Upper lobe of right lung (tissue), 1 donor: ENCODE measurements around the gene PRL. TPM values are rescaled to one million over a fixed set of nuclear protein-coding genes. Genes with fewer than 3 reads are reported as not detected.

Experiments used
- ATAC-seq: fragments of 200-7000 bp; cut with Tn5 transposase; one replicate; pipeline ENCODE4 v1.9.1; 2020; ENCODE audit warnings: mild to moderate bottlenecking, moderate library complexity
- DNase-seq: peaks from one replicate; pipeline ENCODE4 v3.0.0-alpha.2; 2020
- H3K27ac ChIP-seq: fragments of 200-600 bp; one replicate; pipeline ENCODE4 v1.8.0; 2022
- H3K27me3 ChIP-seq: fragments of 200-600 bp; one replicate; pipeline ENCODE4 v1.8.0; 2022; ENCODE audit warnings: mild to moderate bottlenecking
- H3K36me3 ChIP-seq: fragments of 200-600 bp; one replicate; pipeline ENCODE4 v1.8.0; 2022
- H3K4me1 ChIP-seq: fragments of 200-600 bp; one replicate; pipeline ENCODE4 v1.8.0; 2022
- H3K4me3 ChIP-seq: fragments of 200-600 bp; one replicate; pipeline ENCODE4 v1.8.0; 2022; ENCODE audit warnings: mild to moderate bottlenecking
- H3K9me3 ChIP-seq: fragments of 200-600 bp; one replicate; pipeline ENCODE4 v1.8.0; 2022
- intact Hi-C: fragments of 100-400 bp; cut with DNase I; formaldehyde crosslinking; loops from one replicate; pipeline ENCODE4 v1.11.0; 2022
- total RNA-seq: library from RNA; stranded (reverse); fragmentation: NEBNext Ultra II Directional; extraction: Animal tissue kit (Norgen Biotek cat#: 25700); gene quantifications from one replicate; pipeline ENCODE4 v1.2.1, GENCODE V29; 2021
- TF ChIP-seq, protein P1 (sequence below): fragments of 200-600 bp; IDR thresholded peaks from one replicate; pipeline ENCODE4 v1.8.0; 2022; ENCODE audit warnings: antibody characterized with exemption
- donor health status: DM: no; HTN: yes; CAD: no; lungs with severe emphysema.

Gene PRL
- total RNA-seq, 1 donor from 2014 or later: not detected

GRCh38 chr6:22322103-22323030 is 25.5 kb upstream of the PRL start:
- H3K4me1 ChIP-seq: no peaks in the 10 kb centered on the region
- no peaks in the 10 kb centered on the region for H3K27me3 ChIP-seq
- no peaks in the 10 kb centered on the region for H3K9me3 ChIP-seq
- DNase-seq: no peak
- ATAC-seq: no peak
- TF ChIP-seq, protein P1, sequence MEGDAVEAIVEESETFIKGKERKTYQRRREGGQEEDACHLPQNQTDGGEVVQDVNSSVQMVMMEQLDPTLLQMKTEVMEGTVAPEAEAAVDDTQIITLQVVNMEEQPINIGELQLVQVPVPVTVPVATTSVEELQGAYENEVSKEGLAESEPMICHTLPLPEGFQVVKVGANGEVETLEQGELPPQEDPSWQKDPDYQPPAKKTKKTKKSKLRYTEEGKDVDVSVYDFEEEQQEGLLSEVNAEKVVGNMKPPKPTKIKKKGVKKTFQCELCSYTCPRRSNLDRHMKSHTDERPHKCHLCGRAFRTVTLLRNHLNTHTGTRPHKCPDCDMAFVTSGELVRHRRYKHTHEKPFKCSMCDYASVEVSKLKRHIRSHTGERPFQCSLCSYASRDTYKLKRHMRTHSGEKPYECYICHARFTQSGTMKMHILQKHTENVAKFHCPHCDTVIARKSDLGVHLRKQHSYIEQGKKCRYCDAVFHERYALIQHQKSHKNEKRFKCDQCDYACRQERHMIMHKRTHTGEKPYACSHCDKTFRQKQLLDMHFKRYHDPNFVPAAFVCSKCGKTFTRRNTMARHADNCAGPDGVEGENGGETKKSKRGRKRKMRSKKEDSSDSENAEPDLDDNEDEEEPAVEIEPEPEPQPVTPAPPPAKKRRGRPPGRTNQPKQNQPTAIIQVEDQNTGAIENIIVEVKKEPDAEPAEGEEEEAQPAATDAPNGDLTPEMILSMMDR: no peak
- H3K36me3 ChIP-seq: no peaks in the 10 kb centered on the region
- H3K27ac ChIP-seq: no peak overlapping the region
- H3K4me3 ChIP-seq: no peak overlapping the region
- intact Hi-C loops: no loop called here

GRCh38 chr6:22320750-22321149 is 23.9 kb upstream of the PRL start:
- H3K4me3 ChIP-seq: no peak overlapping the region
- TF ChIP-seq, protein P1: no peak

GRCh38 chr6:22318404-22318803 is 21.6 kb upstream of the PRL start:
- no peak for DNase-seq
- H3K36me3 ChIP-seq: no peaks in the 10 kb centered on the region
- H3K27ac ChIP-seq: no peak overlapping the region
- ATAC-seq: no peak
- H3K4me1 ChIP-seq: no peaks in the 10 kb centered on the region
- H3K9me3 ChIP-seq: no peaks in the 10 kb centered on the region
- no peak overlapping the region for H3K4me3 ChIP-seq
- TF ChIP-seq, protein P1: no peak
- intact Hi-C loops: no loop called here
- no peaks in the 10 kb centered on the region for H3K27me3 ChIP-seq

More at GRCh38 chr6:22320750-22321149, 23.9 kb upstream of the PRL start:
- H3K4me1 ChIP-seq: no peaks in the 10 kb centered on the region
- ATAC-seq (peak; percentile 64), DNase-seq (no peak)
- no peaks in the 10 kb centered on the region for H3K36me3 ChIP-seq
- no peak overlapping the region for H3K27ac ChIP-seq
- H3K9me3 ChIP-seq: no peaks in the 10 kb centered on the region
- intact Hi-C loops: no loop called here
- H3K27me3 ChIP-seq: no peaks in the 10 kb centered on the region

DNA sequence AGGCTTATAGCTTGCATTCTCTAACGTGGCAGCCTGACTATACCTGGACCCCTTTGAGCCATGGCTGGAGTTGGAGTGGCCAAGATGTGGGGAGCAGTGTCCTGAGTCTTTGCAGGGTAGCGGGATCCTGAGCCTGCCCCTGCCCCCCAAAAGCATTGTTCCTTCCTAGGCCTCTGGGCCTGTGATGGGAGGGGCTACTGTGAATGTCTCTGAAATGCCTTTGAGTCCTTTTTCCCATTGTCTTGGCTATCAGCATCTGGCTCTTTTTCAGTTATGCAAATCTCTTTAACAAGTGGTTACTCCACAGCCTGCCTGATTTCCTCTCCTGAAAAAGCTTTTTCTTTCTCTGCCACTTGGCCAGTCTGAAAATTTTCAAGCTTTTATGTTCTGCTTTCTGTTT is 17.0 kb upstream of the PRL start:
- no peaks in the 10 kb centered on the region for H3K4me1 ChIP-seq
- no peak overlapping the region for H3K4me3 ChIP-seq
- H3K36me3 ChIP-seq: no peaks in the 10 kb centered on the region
- no peaks in the 10 kb centered on the region for H3K27me3 ChIP-seq
- DNase-seq (no peak), ATAC-seq (no peak)
- intact Hi-C loops: no loop called here
- H3K9me3 ChIP-seq: peaks cover 7% of the 10 kb centered on the region
- TF ChIP-seq, protein P1: no peak
- H3K27ac ChIP-seq: no peak overlapping the region

- intact Hi-C loops: no loop called here
- H3K36me3 ChIP-seq: no peaks in the 10 kb centered on the region
- no peaks in the 10 kb centered on the region for H3K27me3 ChIP-seq
- H3K4me1 ChIP-seq: no peaks in the 10 kb centered on the region
- no peak for DNase-seq
- no peak overlapping the region for H3K27ac ChIP-seq
- ATAC-seq: no peak
- H3K4me3 ChIP-seq: no peak overlapping the region
- TF ChIP-seq, protein P1: no peak
- H3K9me3 ChIP-seq: peaks cover 7% of the 10 kb centered on the region
Observed at GRCh38 chr6:22308939-22309338, 12.1 kb upstream of the PRL start.
